ENCODE data around the gene ALDH1B1. TPM values are rescaled to one million over a fixed set of nuclear protein-coding genes. Genes with fewer than 3 reads are reported as not detected.

ALDH1B1 gene
- 16.1 and 24.5 TPM in 2 replicates for total RNA-seq (2011; cell fraction: chromatin; rRNA removed; ENCODE audit: low replicate concordance)
- 19.7 and 24.8 TPM in 2 replicates for total RNA-seq (2011; cell fraction: nucleolus; rRNA removed)
- 16.6 and 20.7 TPM in 2 replicates for total RNA-seq (2011; cell fraction: nucleoplasm; rRNA removed)
- total RNA-seq (2014; rRNA removed) (24.1 and 37.6 TPM in 2 replicates), total RNA-seq (2014; rRNA removed; fragmentation: Illumina TruSeq; extraction: Trizol) (29.5 and 33.6 TPM in 2 replicates), total RNA-seq (2015; rRNA removed; fragmentation: Illumina TruSeq; extraction: Trizol) (39.2 and 41.0 TPM in 2 replicates), total RNA-seq (2021) (44.8 and 46.3 TPM in 2 replicates), polyA plus RNA-seq (2011; rRNA removed) (27.4 and 30.8 TPM in 2 replicates), polyA plus RNA-seq (2014; fragmentation: Illumina TruSeq; extraction: Trizol) (46.5 and 51.6 TPM in 2 replicates), polyA plus RNA-seq (2014; fragmentation: Nextera tagmentation; extraction: Ambion mirVana) (10 to 100 TPM in 1 of 2 experiments, 1 to 10 TPM in 1; 8.6 to 12.7 TPM), polyA plus RNA-seq (2014; rRNA removed) (22.4 and 27.7 TPM in 2 replicates), polyA minus RNA-seq (2011; rRNA and poly(A)+ RNA removed) (50.6 and 57.9 TPM in 2 replicates), Bru-seq, nascent RNA (percentile 93 among the genes with signal in this experiment), BruChase-seq, experiment 1, labeled RNA remaining after a 2-hour chase (percentile 81 among the genes with signal in this experiment), BruChase-seq, experiment 2, labeled RNA remaining after a 6-hour chase (percentile 86 among the genes with signal in this experiment)
- polyA plus RNA-seq (2011; cell fraction: cytosol; rRNA removed): 25.5 and 37.7 TPM in 2 replicates
- 10.3 and 12.1 TPM in 2 replicates for polyA plus RNA-seq (2011; cell fraction: nucleus; rRNA removed)
- 19.7 and 39.1 TPM in 2 replicates for polyA plus RNA-seq (2012)
- 47.5 and 49.1 TPM in 2 replicates for polyA minus RNA-seq (2011; cell fraction: cytosol; rRNA and poly(A)+ RNA removed)
- 10.2 and 12.7 TPM in 2 replicates for polyA minus RNA-seq (2011; cell fraction: nucleus; rRNA and poly(A)+ RNA removed)
- long read RNA-seq, experiment 1, transcript ALDH1B1-201 (2 exons, 3,066 nt): major isoform, 168 of 307 reads
- long read RNA-seq, experiment 1, transcript ALDH1B1-202 (3 exons, 584 nt): minor isoform, 5 of 307 reads
- long read RNA-seq, experiment 1, partial matches to known transcripts: 133 of 307 reads
- long read RNA-seq, experiment 1, other reads (novel, unspliced or antisense): 1 of 307 reads
- long read RNA-seq, experiment 2, transcript ALDH1B1-201 (2 exons, 3,066 nt): major isoform, 37 of 67 reads
- long read RNA-seq, experiment 2, partial matches to known transcripts: 0 of 67 reads
- long read RNA-seq, experiment 2, other reads (novel, unspliced or antisense): 30 of 67 reads
- long read RNA-seq, experiment 3, transcript ALDH1B1-201 (2 exons, 3,066 nt): major isoform, 51 of 60 reads
- long read RNA-seq, experiment 3, partial matches to known transcripts: 0 of 60 reads
- long read RNA-seq, experiment 3, other reads (novel, unspliced or antisense): 8 of 60 reads

DNA sequence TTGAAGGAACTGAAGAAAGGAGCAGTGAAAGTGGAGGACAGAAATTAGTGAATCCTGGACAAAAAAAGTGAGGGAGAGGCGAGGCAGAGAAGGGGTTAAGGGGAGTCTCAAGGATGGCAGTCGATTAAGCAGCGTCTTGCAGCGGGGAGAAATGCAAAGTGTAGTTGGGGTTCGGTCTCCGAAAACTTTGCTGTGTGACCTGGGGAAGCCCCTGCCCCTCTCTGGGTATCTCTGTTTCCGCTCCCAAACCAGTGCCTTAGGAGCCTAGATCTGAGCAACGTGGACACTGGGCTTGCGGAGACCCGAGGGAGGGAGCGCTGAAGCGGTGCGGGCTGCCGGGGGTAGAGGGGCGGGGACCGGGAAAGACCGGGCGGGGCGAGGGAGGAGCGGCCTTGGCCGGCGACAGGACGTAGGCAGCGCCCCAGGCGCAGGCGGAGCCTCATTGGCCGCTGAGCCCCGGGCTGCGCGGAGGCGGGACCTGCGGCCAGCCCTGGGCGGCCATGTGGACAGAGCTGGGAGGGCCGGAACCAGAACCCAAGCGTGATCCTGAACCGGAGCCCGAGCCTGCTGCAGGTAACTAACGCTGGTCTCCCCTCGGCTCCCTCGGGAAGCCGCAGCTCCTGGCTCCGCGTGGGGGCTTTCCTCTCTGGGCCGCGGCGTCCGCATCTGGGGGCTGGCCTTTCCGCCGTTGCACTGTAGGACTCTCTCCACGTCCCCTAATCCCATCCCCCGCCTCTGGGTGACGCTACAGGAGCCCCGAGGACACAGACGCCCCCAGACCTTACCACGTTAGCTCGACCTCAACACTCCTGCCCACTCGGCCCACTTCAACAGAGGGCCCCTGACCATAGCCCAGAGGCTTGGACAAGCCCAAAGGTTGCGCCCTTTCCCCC, at the start of gene ALDH1B1:
TSS of gene ALDH1B1 (plus strand) at position 468 of the 893 bp plus-strand sequence. CDS start 3,047 bp downstream, outside the sequence.
- FAIRE-seq (peak; percentile 85), ATAC-seq (peak; percentile 99), DNase-seq (ENCODE audit: extremely low read depth in 1 of 4, low spot score in 3 of 4) (peak; percentile 95 to 99 (median 98))
- Histone ChIP-seq H3K4me2 (ENCODE audit: insufficient read depth, low read length) (peak within 1 kb of the TSS; percentile 96), H3K9me3 (replicated peaks; ENCODE audit: control insufficient read depth, insufficient read depth, low read depth, low read length) (no peaks in the 10 kb centered on the region), H2AFZ (ENCODE audit: low read depth, low read length) (peak within 1 kb of the TSS; percentile 94), H3K4me3 (peak within 1 kb of the TSS; percentile 83), H3K27ac (ENCODE audit: extremely low read depth, low read depth, low read length) (peak within 1 kb of the TSS; percentile 68), H3K9me1 (ENCODE audit: control insufficient read depth, insufficient read depth, low read length) (no peaks in the 10 kb centered on the region), H3K4me1 (replicated peaks in 1 of 2; ENCODE audit: control insufficient read depth in 2 of 2, insufficient read depth in 2 of 2, low read length in 2 of 2) (peaks cover 38 to 47% of the 10 kb centered on the region in 2 experiments), H3K79me2 (ENCODE audit: control insufficient read depth, insufficient read depth, low read length) (peaks cover 31% of the 10 kb centered on the region), H3K27me3 (ENCODE audit: control insufficient read depth in 2 of 2, insufficient read depth in 2 of 2, low read length in 2 of 2) (no peaks in the 10 kb centered on the region), H3K36me3 (ENCODE audit: control insufficient read depth, insufficient read depth, low read length) (peaks cover 34% of the 10 kb centered on the region; the same call in 2 of the 3 replicates), H3K9ac (ENCODE audit: insufficient read depth in 1 of 2, low read depth in 2 of 2, low read length in 2 of 2) (peak within 1 kb of the TSS; percentile 85 to 98), H4K20me1 (replicated peaks; ENCODE audit: control insufficient read depth, insufficient read depth, low read length) (peaks cover 3% of the 10 kb centered on the region; the same call in 1 of the 2 replicates)
- BruUV-seq (replicated peaks): TSS peak; percentile 35
- intact Hi-C loops (cut with micrococcal nuclease): loop anchor here (2.0 kb wide), 1 partner anchor 488 kb away; the partner anchor contains the start of gene SLC25A51
- in situ Hi-C loops (cut with MboI): no loop called here
- under 1% methylated on average over 55 of the region's 58 CpGs for WGBS (ENCODE audit: insufficient coverage, low coverage, missing lambda C conversion rate)
- POLR2A ChIA-PET: no interaction called here
- CTCF ChIA-PET (ENCODE audit: low intra/inter-chr PET ratio): no interaction called here
- no peak for TF ChIP-seq ZNF551 (CRISPR knock-in tag; IDR thresholded peaks at IDR 0.05)
- TF ChIP-seq, protein P1, sequence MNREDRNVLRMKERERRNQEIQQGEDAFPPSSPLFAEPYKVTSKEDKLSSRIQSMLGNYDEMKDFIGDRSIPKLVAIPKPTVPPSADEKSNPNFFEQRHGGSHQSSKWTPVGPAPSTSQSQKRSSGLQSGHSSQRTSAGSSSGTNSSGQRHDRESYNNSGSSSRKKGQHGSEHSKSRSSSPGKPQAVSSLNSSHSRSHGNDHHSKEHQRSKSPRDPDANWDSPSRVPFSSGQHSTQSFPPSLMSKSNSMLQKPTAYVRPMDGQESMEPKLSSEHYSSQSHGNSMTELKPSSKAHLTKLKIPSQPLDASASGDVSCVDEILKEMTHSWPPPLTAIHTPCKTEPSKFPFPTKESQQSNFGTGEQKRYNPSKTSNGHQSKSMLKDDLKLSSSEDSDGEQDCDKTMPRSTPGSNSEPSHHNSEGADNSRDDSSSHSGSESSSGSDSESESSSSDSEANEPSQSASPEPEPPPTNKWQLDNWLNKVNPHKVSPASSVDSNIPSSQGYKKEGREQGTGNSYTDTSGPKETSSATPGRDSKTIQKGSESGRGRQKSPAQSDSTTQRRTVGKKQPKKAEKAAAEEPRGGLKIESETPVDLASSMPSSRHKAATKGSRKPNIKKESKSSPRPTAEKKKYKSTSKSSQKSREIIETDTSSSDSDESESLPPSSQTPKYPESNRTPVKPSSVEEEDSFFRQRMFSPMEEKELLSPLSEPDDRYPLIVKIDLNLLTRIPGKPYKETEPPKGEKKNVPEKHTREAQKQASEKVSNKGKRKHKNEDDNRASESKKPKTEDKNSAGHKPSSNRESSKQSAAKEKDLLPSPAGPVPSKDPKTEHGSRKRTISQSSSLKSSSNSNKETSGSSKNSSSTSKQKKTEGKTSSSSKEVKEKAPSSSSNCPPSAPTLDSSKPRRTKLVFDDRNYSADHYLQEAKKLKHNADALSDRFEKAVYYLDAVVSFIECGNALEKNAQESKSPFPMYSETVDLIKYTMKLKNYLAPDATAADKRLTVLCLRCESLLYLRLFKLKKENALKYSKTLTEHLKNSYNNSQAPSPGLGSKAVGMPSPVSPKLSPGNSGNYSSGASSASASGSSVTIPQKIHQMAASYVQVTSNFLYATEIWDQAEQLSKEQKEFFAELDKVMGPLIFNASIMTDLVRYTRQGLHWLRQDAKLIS (CRISPR knock-in tag; IDR thresholded peaks at IDR 0.05): peak; percentile 60; the same call in 1 of the 2 replicates
- TF ChIP-seq, protein P2, sequence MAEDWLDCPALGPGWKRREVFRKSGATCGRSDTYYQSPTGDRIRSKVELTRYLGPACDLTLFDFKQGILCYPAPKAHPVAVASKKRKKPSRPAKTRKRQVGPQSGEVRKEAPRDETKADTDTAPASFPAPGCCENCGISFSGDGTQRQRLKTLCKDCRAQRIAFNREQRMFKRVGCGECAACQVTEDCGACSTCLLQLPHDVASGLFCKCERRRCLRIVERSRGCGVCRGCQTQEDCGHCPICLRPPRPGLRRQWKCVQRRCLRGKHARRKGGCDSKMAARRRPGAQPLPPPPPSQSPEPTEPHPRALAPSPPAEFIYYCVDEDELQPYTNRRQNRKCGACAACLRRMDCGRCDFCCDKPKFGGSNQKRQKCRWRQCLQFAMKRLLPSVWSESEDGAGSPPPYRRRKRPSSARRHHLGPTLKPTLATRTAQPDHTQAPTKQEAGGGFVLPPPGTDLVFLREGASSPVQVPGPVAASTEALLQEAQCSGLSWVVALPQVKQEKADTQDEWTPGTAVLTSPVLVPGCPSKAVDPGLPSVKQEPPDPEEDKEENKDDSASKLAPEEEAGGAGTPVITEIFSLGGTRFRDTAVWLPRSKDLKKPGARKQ (CRISPR knock-in tag; IDR thresholded peaks at IDR 0.05): no peak
- peak; percentile 68 to 87; a peak in 2 of 4 replicates for TF ChIP-seq SIN3A (IDR thresholded peaks at IDR 0.05; ENCODE audit: borderline replicate concordance in 2 of 2, control insufficient read depth in 1 of 2, low read depth in 2 of 2, low read length in 2 of 2)
- TF ChIP-seq BCOR (IDR thresholded peaks at IDR 0.05): peak; percentile 96
- TF ChIP-seq HMGN3 (IDR thresholded peaks at IDR 0.05; ENCODE audit: borderline replicate concordance, extremely low read depth, insufficient read length, low read depth, low read length): peak; percentile 66
